ENCODE results near the gene PNMA6F. TPM values are rescaled to one million over a fixed set of nuclear protein-coding genes. Genes with fewer than 3 reads are reported as not detected.
"Not testable (repeated sequence)": the region's sequence is repeated elsewhere in the genome, so short reads cannot be mapped to it uniquely, and the experiment has no call there.

Gene PNMA6F
- total RNA-seq, 1 experiment from 2014 or later = not detected

- H3K36me3 Mint-ChIP-seq (ENCODE audit: insufficient read depth, unreplicated experiment); H3K27ac Mint-ChIP-seq (ENCODE audit: unreplicated experiment); H3K4me1 Mint-ChIP-seq (ENCODE audit: low read depth, unreplicated experiment); CTCF ChIA-PET; H3K27me3 Mint-ChIP-seq (ENCODE audit: unreplicated experiment); BruUV-seq (replicated peaks); DNase-seq; H3K4me3 Mint-ChIP-seq (ENCODE audit: low read depth, unreplicated experiment); H3K9me3 Mint-ChIP-seq (ENCODE audit: low read depth, unreplicated experiment); intact Hi-C loops (cut with micrococcal nuclease; ENCODE audit: unreplicated experiment): not testable (repeated sequence)
Observed at GRCh38 chrX:153275418-153275817, 46.1 kb downstream of the PNMA6F start.

GRCh38 chrX:153272584-153272983 is 49.0 kb downstream of the PNMA6F start:
- H3K9me3 Mint-ChIP-seq (ENCODE audit: low read depth, unreplicated experiment); BruUV-seq (replicated peaks); H3K27ac Mint-ChIP-seq (ENCODE audit: unreplicated experiment); intact Hi-C loops (cut with micrococcal nuclease; ENCODE audit: unreplicated experiment); H3K27me3 Mint-ChIP-seq (ENCODE audit: unreplicated experiment); H3K36me3 Mint-ChIP-seq (ENCODE audit: insufficient read depth, unreplicated experiment); H3K4me3 Mint-ChIP-seq (ENCODE audit: low read depth, unreplicated experiment); CTCF ChIA-PET; H3K4me1 Mint-ChIP-seq (ENCODE audit: low read depth, unreplicated experiment); DNase-seq: not testable (repeated sequence)

GRCh38 chrX:153272070-153272469 is 49.5 kb downstream of the PNMA6F start:
- H3K4me3 Mint-ChIP-seq (ENCODE audit: low read depth, unreplicated experiment); H3K27me3 Mint-ChIP-seq (ENCODE audit: unreplicated experiment); CTCF ChIA-PET; H3K36me3 Mint-ChIP-seq (ENCODE audit: insufficient read depth, unreplicated experiment); BruUV-seq (replicated peaks); H3K9me3 Mint-ChIP-seq (ENCODE audit: low read depth, unreplicated experiment); DNase-seq; H3K27ac Mint-ChIP-seq (ENCODE audit: unreplicated experiment); intact Hi-C loops (cut with micrococcal nuclease; ENCODE audit: unreplicated experiment); H3K4me1 Mint-ChIP-seq (ENCODE audit: low read depth, unreplicated experiment): not testable (repeated sequence)

Other genes with a start within 250 kb of the PNMA6F start
- gene PNMA6A, start 249.3 kb downstream of the PNMA6F start, total RNA-seq (2022) = 0.31 and 0.44 TPM in 2 replicates
- not detected in 2 replicates for gene MAGEA1, start 142.5 kb downstream of the PNMA6F start, total RNA-seq (2022)
- 6.6 and 7.4 TPM in 2 replicates for gene ZNF275, start 12.4 kb upstream of the PNMA6F start, total RNA-seq (2022)
- not detected in 2 replicates for gene PNMA6E, start 79.6 kb upstream of the PNMA6F start, total RNA-seq (2022)
- 0.19 and 0.22 TPM in 2 replicates for gene ZFP92, start 89.7 kb upstream of the PNMA6F start, total RNA-seq (2022)
- gene TREX2, start 124.3 kb upstream of the PNMA6F start, total RNA-seq (2022) = 2.0 and 2.2 TPM in 2 replicates
- gene HAUS7, start 148.8 kb upstream of the PNMA6F start, total RNA-seq (2022) = 38.6 and 40.7 TPM in 2 replicates
- not detected in 2 replicates for gene BGN, start 173.2 kb upstream of the PNMA6F start, total RNA-seq (2022)
- gene ATP2B3, start 195.9 kb upstream of the PNMA6F start, total RNA-seq (2022) = not detected in 2 replicates

Data from Calu3 (cell line).